Small intestine (tissue), 7 donors: Measurements from ENCODE around the gene SCN8A. TPM values are rescaled to one million over a fixed set of nuclear protein-coding genes. Genes with fewer than 3 reads are reported as not detected.
A peak's percentile ranks its signal among the peaks of the same experiment; 100 is the strongest.

Experiments used
- DNase-seq, 2 donors: peaks; one replicate each; pipeline versions ENCODE4 v3.0.0 to v3.0.0-alpha.2; 2013
- FAIRE-seq: peaks from 2 replicates; lab custom pipeline; 2012; peaks lifted over from hg19 to GRCh38; lab: Jason Lieb, UNC
- H3K27ac ChIP-seq, 3 donors: one replicate each; pipeline ENCODE4 v1.5.1; 2013; ENCODE audit warnings: low read length in 2 of 3, mild to moderate bottlenecking in 2 of 3, control low read depth in 1 of 3, inconsistent platforms in 1 of 3, low read depth in 1 of 3, moderate library complexity in 1 of 3
- H3K27me3 ChIP-seq, 3 donors: one replicate each; pipeline ENCODE4 v1.6.1; 2013; ENCODE audit warnings: low read length in 3 of 3, inconsistent platforms in 1 of 3; ENCODE audit not compliant: control insufficient read depth in 3 of 3, insufficient read depth in 3 of 3
- H3K36me3 ChIP-seq, 3 donors: one replicate each; pipeline ENCODE4 v1.6.1; 2013; ENCODE audit warnings: low read length in 3 of 3, inconsistent platforms in 1 of 3, low read depth in 1 of 3, mild to moderate bottlenecking in 1 of 3, moderate library complexity in 1 of 3; ENCODE audit not compliant: control insufficient read depth in 3 of 3, insufficient read depth in 2 of 3
- H3K4me1 ChIP-seq, 3 donors: one replicate each; pipeline ENCODE4 v1.6.1; 2013; ENCODE audit warnings: low read length in 2 of 3, inconsistent platforms in 1 of 3, low read depth in 1 of 3, mild to moderate bottlenecking in 1 of 3, moderate library complexity in 1 of 3; ENCODE audit not compliant: control insufficient read depth in 3 of 3, insufficient read depth in 2 of 3
- H3K4me3 ChIP-seq, 3 donors: one replicate each; pipeline ENCODE4 v1.5.1; 2013; ENCODE audit warnings: low read length in 3 of 3, control low read depth in 1 of 3, inconsistent platforms in 1 of 3, low read depth in 1 of 3, mild to moderate bottlenecking in 1 of 3, moderate library complexity in 1 of 3
- H3K9me3 ChIP-seq, 2 donors: one replicate each; pipeline ENCODE4 v1.6.1; 2013; ENCODE audit warnings: low read depth in 1 of 2, low read length in 1 of 2; ENCODE audit not compliant: control insufficient read depth in 2 of 2, insufficient read depth in 1 of 2
- WGBS, 3 donors: extraction: QIAGEN DNeasy Blood & Tissue Kit; methylation state at CpG; one replicate each; pipeline ENCODE4 v1.1.7; 2013; 5-methylcytosine and 5-hydroxymethylcytosine counted together
- polyA plus RNA-seq, 4 donors: library from polyadenylated mRNA; stranded (reverse) in 3 of 4; unstranded in 1 of 4; fragments of 200-250 nt in 3 of 4; fragments of 120-200 nt in 1 of 4; gene quantifications; one replicate each; pipeline versions ENCODE4 v1.2.1 to v1.2.3, GENCODE V29; 2013
- donor health status: healthy with polysubstance abuse.
- donor health status: control.
- donor health status: control.
- donor health status: Bipolar disorder and iron deficiency.
- donor health status: healthy.

Gene SCN8A
- polyA plus RNA-seq, 4 donors, result 0.19 to 1.2 TPM; not detected in 2

- Histone ChIP-seq H3K9me3 (no peaks in the 10 kb centered on the region), H3K4me1 (peaks cover 0 to 3% (median 0%) of the 10 kb centered on the region in 3 donors), H3K36me3 (no peaks in the 10 kb centered on the region), H3K27ac (no peak overlapping the region), H3K27me3 (peaks cover 0 to 13% (median 8%) of the 10 kb centered on the region in 3 donors), H3K4me3 (no peak overlapping the region)
- 84 to 93% (median 86%) methylated on average over 3 of the region's 3 CpGs for WGBS, 3 donors
- no peak for FAIRE-seq
- no peak for DNase-seq
Measured at GRCh38 chr12:51717326-51717925, 126.4 kb downstream of the SCN8A start.

- Histone ChIP-seq H3K9me3 (no peaks in the 10 kb centered on the region), H3K27me3 (peaks cover 0 to 14% (median 11%) of the 10 kb centered on the region in 3 donors), H3K36me3 (no peaks in the 10 kb centered on the region), H3K4me1 (peaks cover 0 to 3% (median 0%) of the 10 kb centered on the region in 3 donors), H3K4me3 (no peak overlapping the region), H3K27ac (no peak overlapping the region)
- no peak for FAIRE-seq
- peak; percentile 5 to 36 for DNase-seq
- WGBS, 3 donors, result 9 to 10% (median 10%) methylated on average over 42 to 44 of the region's 44 CpGs
Measured at GRCh38 chr12:51721282-51721940, 130.4 kb downstream of the SCN8A start.

- Histone ChIP-seq H3K4me1 (peaks cover 0 to 3% (median 0%) of the 10 kb centered on the region in 3 donors), H3K27me3 (peaks cover 0 to 14% (median 11%) of the 10 kb centered on the region in 3 donors), H3K4me3 (no peak overlapping the region), H3K27ac (no peak overlapping the region), H3K36me3 (no peaks in the 10 kb centered on the region), H3K9me3 (no peaks in the 10 kb centered on the region)
- DNase-seq (no peak), FAIRE-seq (no peak)
Measured at GRCh38 chr12:51722431-51722830, 131.4 kb downstream of the SCN8A start.

GRCh38 chr12:51726161-51726560 lies 135.1 kb downstream of the SCN8A start:
- Histone ChIP-seq H3K4me3 (no peak overlapping the region), H3K36me3 (no peaks in the 10 kb centered on the region), H3K4me1 (peaks cover 0 to 3% (median 0%) of the 10 kb centered on the region in 3 donors), H3K27me3 (peaks cover 0 to 13% (median 10%) of the 10 kb centered on the region in 3 donors), H3K27ac (no peak overlapping the region), H3K9me3 (no peaks in the 10 kb centered on the region)
- DNase-seq, result no peak
- FAIRE-seq, result no peak
- WGBS, 3 donors, result 84 to 94% (median 94%) methylated on average over 1 of the region's 1 CpG

- peaks cover 0 to 5% (median 3%) of the 10 kb centered on the region in 3 donors for H3K27me3 ChIP-seq
- no peak for FAIRE-seq
Measured at GRCh38 chr12:51726931-51727330, 135.9 kb downstream of the SCN8A start.

GRCh38 chr12:51729331-51729730 lies 138.3 kb downstream of the SCN8A start:
- whole genome bisulfite sequencing, 3 donors, result 52 to 77% (median 72%) methylated on average over 4 of the region's 4 CpGs
- no peak for FAIRE-seq
- DNase-seq, result no peak
- no peak overlapping the region for H3K4me3 ChIP-seq
- no peaks in the 10 kb centered on the region for H3K36me3 ChIP-seq
- peaks cover 0 to 2% of the 10 kb centered on the region in 2 donors for H3K9me3 ChIP-seq
- H3K27me3 ChIP-seq, result no peaks in the 10 kb centered on the region
- H3K27ac ChIP-seq, result no peak overlapping the region
- H3K4me1 ChIP-seq, result no peaks in the 10 kb centered on the region

More at GRCh38 chr12:51726931-51727330, 135.9 kb downstream of the SCN8A start:
- 64 to 77% (median 76%) methylated on average over 2 of the region's 2 CpGs for WGBS, 3 donors
- no peak overlapping the region for H3K27ac ChIP-seq
- H3K4me1 ChIP-seq, result no peaks in the 10 kb centered on the region
- no peak overlapping the region for H3K4me3 ChIP-seq
- no peaks in the 10 kb centered on the region for H3K36me3 ChIP-seq
- H3K9me3 ChIP-seq, result no peaks in the 10 kb centered on the region
- DNase-seq, result no peak

GRCh38 chr12:51730745-51731144 lies 139.7 kb downstream of the SCN8A start:
- no peak overlapping the region for H3K27ac ChIP-seq
- no peak overlapping the region for H3K4me3 ChIP-seq
- H3K27me3 ChIP-seq, result no peaks in the 10 kb centered on the region
- DNase-seq (no peak), FAIRE-seq (no peak)
- 44 to 47% (median 46%) methylated on average over 2 of the region's 2 CpGs for WGBS, 3 donors
- no peaks in the 10 kb centered on the region for H3K4me1 ChIP-seq
- no peaks in the 10 kb centered on the region for H3K36me3 ChIP-seq
- peaks cover 0 to 6% of the 10 kb centered on the region in 2 donors for H3K9me3 ChIP-seq

- H3K27ac ChIP-seq, result no peak overlapping the region
- no peaks in the 10 kb centered on the region for H3K27me3 ChIP-seq
- H3K36me3 ChIP-seq, result no peaks in the 10 kb centered on the region
- H3K4me3 ChIP-seq, result no peak overlapping the region
- no peaks in the 10 kb centered on the region for H3K4me1 ChIP-seq
- FAIRE-seq, result no peak
- no peak for DNase-seq
- peaks cover 0 to 4% of the 10 kb centered on the region in 2 donors for H3K9me3 ChIP-seq
- WGBS, 3 donors, result 95 to 100% (median 97%) methylated on average over 2 of the region's 2 CpGs
Measured at GRCh38 chr12:51740536-51740935, 149.5 kb downstream of the SCN8A start.
